Uterus (tissue), 4 donors: ENCODE data around the gene PCNX1. TPM values are rescaled to one million over a fixed set of nuclear protein-coding genes. Genes with fewer than 3 reads are reported as not detected.

ENCODE experiments used
- DNase-seq, 2 donors: peaks; one replicate each; pipeline ENCODE4 v3.0.0-alpha.2; 2019 to 2020
- H3K27ac ChIP-seq, 2 donors: fragments of 200-600 bp; sonication (generic); 1 replicate in 1 of 2; 2 replicates in 1 of 2; pipeline ENCODE4 v1.5.1; 2016 to 2018
- H3K27me3 ChIP-seq, 2 donors: fragments of 200-600 bp; sonication (generic); one replicate each; pipeline ENCODE4 v1.5.1; 2018 to 2019; ENCODE audit warnings: control low read depth in 1 of 2
- H3K36me3 ChIP-seq, 2 donors: fragments of 200-600 bp; sonication (generic); one replicate each; pipeline ENCODE4 v1.5.1; 2019; ENCODE audit warnings: control low read depth in 1 of 2
- H3K4me1 ChIP-seq, 2 donors: fragments of 200-600 bp; sonication (generic); one replicate each; pipeline ENCODE4 v1.5.1; 2018 to 2019; ENCODE audit warnings: control low read depth in 1 of 2
- H3K4me3 ChIP-seq, 2 donors: fragments of 200-600 bp; sonication (generic); 1 replicate in 1 of 2; 2 replicates in 1 of 2; pipeline ENCODE4 v1.5.1; 2018 to 2019; ENCODE audit warnings: mild to moderate bottlenecking in 1 of 2
- H3K9me3 ChIP-seq, 2 donors: fragments of 200-600 bp; sonication (generic); one replicate each; pipeline ENCODE4 v1.5.1; 2019; ENCODE audit warnings: control low read depth in 1 of 2
- CTCF ChIP-seq, 4 experiments: fragments of 200-600 bp in 2 of 4; fragments of 450-650 bp in 2 of 4; sonication (generic) in 2 of 4; IDR thresholded peaks; one replicate each; pipeline ENCODE4 v1.5.1; 2016 to 2019; ENCODE audit warnings: antibody characterized with exemption in 4 of 4, mild to moderate bottlenecking in 2 of 4, moderate library complexity in 1 of 4
- POLR2A ChIP-seq, 2 donors: fragments of 450-650 bp; IDR thresholded peaks; one replicate each; pipeline ENCODE4 v1.6.1; 2016; ENCODE audit warnings: antibody characterized with exemption in 2 of 2, mild to moderate bottlenecking in 1 of 2, moderate library complexity in 1 of 2
- intact Hi-C: fragments of 100-400 bp; cut with DNase I; formaldehyde crosslinking; loops from one replicate; pipeline ENCODE4 v1.15.1; 2023; ENCODE audit warnings: low total_unique reads
- total RNA-seq, 4 donors: library from RNA; depleted of rRNA in 3 of 4; stranded (reverse); fragments of >200 nt in 3 of 4; gene quantifications; one replicate each; pipeline versions ENCODE4 v1.1.0 to v1.2.4, GENCODE V29; 2014 to 2023
- donor health status: DM: yes; HTN: yes; CAD: no.

Gene PCNX1
- total RNA-seq, 4 donors from 2014 or later = 34.6 to 112 (median 90.3) TPM

- H3K4me1 ChIP-seq = no peaks in the 10 kb centered on the region
- intact Hi-C loops = no loop called here
- no peaks in the 10 kb centered on the region for H3K27me3 ChIP-seq
- no peaks in the 10 kb centered on the region for H3K9me3 ChIP-seq
- H3K4me3 ChIP-seq = no peak overlapping the region
- no peak for TF ChIP-seq CTCF (IDR thresholded peaks at IDR 0.05)
- TF ChIP-seq POLR2A (IDR thresholded peaks at IDR 0.05) = no peak
- no peaks in the 10 kb centered on the region for H3K36me3 ChIP-seq
- H3K27ac ChIP-seq = no peak overlapping the region
- no peak for DNase-seq
These were observed 91.9 kb downstream of the PCNX1 start for GRCh38 chr14:70999117-70999516.

GRCh38 chr14:71000091-71000490 is 92.8 kb downstream of the PCNX1 start:
- Histone ChIP-seq H3K27ac (no peak overlapping the region), H3K9me3 (no peaks in the 10 kb centered on the region), H3K36me3 (no peaks in the 10 kb centered on the region), H3K4me3 (no peak overlapping the region), H3K4me1 (no peaks in the 10 kb centered on the region), H3K27me3 (no peaks in the 10 kb centered on the region)
- intact Hi-C loops = no loop called here
- TF ChIP-seq CTCF (IDR thresholded peaks at IDR 0.05) (no peak), POLR2A (IDR thresholded peaks at IDR 0.05) (no peak)
- DNase-seq = no peak

- Histone ChIP-seq H3K4me1 (peaks cover 0 to 4% of the 10 kb centered on the region in 2 donors), H3K9me3 (no peaks in the 10 kb centered on the region), H3K27ac (no peak overlapping the region), H3K4me3 (no peak overlapping the region), H3K27me3 (no peaks in the 10 kb centered on the region), H3K36me3 (no peaks in the 10 kb centered on the region)
- no peak for DNase-seq
- intact Hi-C loops = no loop called here
- TF ChIP-seq POLR2A (IDR thresholded peaks at IDR 0.05) (no peak), CTCF (IDR thresholded peaks at IDR 0.05) (no peak)
These were observed 94.5 kb downstream of the PCNX1 start for GRCh38 chr14:71001742-71002141.

- Histone ChIP-seq H3K27me3 (no peaks in the 10 kb centered on the region), H3K4me1 (peaks cover 0 to 4% of the 10 kb centered on the region in 2 donors), H3K9me3 (no peaks in the 10 kb centered on the region), H3K4me3 (no peak overlapping the region), H3K27ac (no peak overlapping the region), H3K36me3 (no peaks in the 10 kb centered on the region)
- intact Hi-C loops = no loop called here
- no peak for DNase-seq
- TF ChIP-seq POLR2A (IDR thresholded peaks at IDR 0.05) (no peak), CTCF (IDR thresholded peaks at IDR 0.05) (no peak)
These were observed 95.9 kb downstream of the PCNX1 start for GRCh38 chr14:71003156-71003555.

- intact Hi-C loops = no loop called here
- Histone ChIP-seq H3K27me3 (no peaks in the 10 kb centered on the region), H3K4me3 (no peak overlapping the region), H3K9me3 (no peaks in the 10 kb centered on the region), H3K27ac (no peak overlapping the region), H3K4me1 (peaks cover 0 to 4% of the 10 kb centered on the region in 2 donors), H3K36me3 (no peaks in the 10 kb centered on the region)
- DNase-seq = no peak
- TF ChIP-seq POLR2A (IDR thresholded peaks at IDR 0.05) = no peak
- no peak for TF ChIP-seq CTCF (IDR thresholded peaks at IDR 0.05)
These were observed 97.2 kb downstream of the PCNX1 start for GRCh38 chr14:71004481-71004880.
